HG03457 (cell line): ENCODE measurements around the gene ZNF658.
A peak's percentile ranks its signal among the peaks of the same experiment; 100 is the strongest.
"Not testable (repeated sequence)": the region's sequence is repeated elsewhere in the genome, so short reads cannot be mapped to it uniquely, and the experiment has no call there.

Source experiments
- ATAC-seq: cut with Tn5 transposase; IDR thresholded peaks from one replicate; pipeline ENCODE4 v1.9.1; 2021; ENCODE audit warnings: moderate number of reproducible peaks; ENCODE audit not compliant: unreplicated experiment

Gene ZNF658

DNA sequence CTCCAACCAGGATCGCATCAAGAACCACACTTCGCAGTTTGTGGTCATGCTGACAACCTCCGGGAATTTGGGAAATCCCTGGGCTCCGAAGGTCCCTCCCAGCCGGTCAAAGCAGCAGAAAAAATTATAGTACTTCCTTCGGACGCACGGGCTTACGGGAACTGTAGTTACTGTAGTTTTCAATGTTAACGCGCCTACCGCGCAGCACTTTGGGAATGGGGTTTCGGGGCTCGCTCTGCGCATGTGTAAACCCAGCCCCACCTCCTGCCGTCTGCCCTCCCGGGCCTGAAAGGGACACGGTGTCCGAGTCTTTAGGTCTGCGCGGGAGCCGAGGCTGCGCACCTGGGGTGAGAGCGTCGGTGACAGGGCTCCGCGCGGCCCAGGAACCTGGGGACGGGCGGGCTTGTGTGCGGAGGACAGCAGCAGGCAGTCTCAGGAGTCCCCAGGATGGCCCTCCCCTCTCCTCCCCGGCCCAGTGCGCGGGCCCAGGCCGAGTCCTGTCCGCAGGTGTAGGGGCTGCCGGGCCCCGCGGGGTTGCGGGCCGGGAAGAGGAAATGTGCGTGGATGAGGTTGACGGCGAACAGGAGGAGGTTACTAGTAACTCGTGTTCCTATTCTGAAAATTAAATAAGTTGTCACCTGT is at the start of gene ZNF658:
Gene ZNF658 (plus strand): TSS at position 236 of the 642 bp plus-strand sequence. CDS start 2,837 bp downstream, outside the sequence.
- peak; percentile 98 for ATAC-seq

DNA sequence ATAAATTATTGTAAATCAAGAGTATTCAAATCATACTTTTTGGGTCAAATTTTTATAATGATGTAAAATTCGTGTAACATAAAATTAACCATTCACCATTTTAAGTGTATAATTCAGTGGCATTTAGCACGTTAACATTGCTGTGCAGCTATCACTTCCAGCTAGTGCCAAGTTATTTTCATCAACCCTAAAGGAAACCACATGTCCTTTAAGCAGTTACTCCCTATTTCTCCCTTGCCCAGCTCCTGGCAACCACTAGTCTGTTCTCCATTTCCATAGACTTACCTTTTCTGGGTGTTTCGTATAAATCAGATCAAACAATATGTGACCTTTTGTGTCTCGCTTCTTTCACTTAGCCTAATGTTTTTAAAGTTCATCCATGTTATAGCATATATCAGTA is 38.8 kb upstream of the ZNF658 start:
- not testable (repeated sequence) for ATAC-seq

DNA sequence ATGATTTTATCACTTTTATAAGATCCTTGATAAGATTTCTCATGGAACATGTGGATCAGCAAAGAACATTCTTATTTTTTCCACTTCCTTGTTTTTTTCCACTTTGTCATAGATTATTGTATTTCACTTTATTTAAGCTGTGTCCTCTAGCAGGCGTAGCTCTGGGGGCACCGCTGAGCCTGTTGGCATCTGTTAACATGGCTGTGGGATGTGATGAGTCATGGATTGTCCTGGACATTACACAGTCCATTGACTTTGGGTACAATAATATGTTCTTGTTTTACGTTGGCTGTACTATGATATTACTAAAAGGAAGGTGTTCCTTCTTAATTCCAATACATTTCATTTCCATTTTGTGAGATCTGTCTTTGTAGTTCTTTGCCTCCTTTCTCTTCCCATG is 31.9 kb upstream of the ZNF658 start:
- ATAC-seq, result not testable (repeated sequence)

DNA sequence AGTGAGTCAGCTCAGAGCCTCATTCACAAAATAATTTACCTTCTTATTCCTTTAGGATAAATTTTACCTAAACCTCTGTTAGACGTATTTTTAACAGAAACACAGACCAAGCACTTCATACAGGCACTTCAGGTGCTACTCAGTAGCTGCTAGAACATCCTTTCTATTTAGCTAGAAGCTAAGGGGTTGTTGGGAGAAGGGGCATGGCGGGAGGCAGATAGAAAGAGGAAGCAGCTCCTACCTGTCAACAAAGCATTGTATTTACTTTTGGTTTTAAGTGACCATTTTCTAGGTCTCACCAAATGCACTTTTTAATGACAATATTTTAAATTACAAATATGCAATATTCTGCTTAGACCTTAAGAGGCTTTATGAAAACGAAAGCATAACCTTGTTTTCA is 19.9 kb upstream of the ZNF658 start:
- ATAC-seq, result not testable (repeated sequence)

DNA sequence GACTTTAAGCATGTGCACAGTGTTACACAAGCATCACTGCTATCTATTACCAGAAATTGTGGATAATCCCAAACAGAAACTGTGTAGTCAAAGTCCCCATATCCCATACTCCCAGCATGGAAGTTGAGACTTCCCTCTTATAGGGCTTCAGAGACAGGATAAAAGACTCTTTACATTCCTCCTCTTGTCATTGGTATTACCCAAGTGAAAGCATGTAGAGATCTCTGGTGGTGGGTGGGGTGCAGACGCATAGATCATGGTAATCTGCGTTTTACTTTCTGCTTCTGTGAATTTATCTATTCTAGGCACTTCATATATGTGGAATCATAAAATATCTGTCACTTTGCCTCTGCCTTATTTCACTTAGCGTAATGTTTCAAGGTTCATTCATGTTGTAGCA is 18.7 kb upstream of the ZNF658 start:
- not testable (repeated sequence) for ATAC-seq

DNA sequence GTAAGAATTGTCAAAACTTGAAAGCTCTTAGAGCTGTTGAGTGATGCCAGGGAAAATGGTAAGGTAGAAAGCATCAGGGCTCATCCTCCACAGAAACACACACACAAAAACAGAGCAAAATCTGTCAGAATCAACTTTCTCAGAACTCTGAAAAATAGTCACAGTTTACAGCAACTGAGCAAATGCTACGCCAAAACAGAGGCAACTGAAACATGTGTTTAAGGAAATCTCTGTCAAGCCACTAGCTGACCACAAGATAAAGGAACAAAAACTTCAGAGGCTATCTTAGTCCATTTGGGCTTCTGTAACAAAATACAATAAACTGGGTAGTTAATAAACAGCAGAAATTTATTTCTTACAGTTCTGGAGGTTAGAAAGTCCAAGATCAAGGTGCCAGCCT is 10.2 kb upstream of the ZNF658 start:
- ATAC-seq, result peak; percentile 82

DNA sequence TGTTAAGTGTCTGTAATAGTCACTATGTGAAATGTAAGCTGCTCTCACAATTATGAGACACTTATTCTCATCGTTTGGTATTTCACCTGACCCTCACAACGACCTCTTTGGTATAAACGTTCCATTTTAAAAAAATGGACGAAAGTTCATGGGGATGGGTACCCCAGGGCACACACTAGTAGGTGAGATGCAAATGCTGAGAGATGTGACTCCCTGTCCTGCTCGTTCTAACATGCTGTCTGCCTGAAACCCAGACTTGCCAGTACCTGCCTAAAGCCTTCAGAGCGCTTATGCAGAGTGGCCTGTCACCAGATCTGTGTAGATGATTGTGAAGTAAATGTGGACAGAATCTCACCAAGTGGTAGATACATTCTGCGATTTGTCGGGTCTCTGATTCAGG is 616 bp downstream of the ZNF658 start:
- not testable (repeated sequence) for ATAC-seq

DNA sequence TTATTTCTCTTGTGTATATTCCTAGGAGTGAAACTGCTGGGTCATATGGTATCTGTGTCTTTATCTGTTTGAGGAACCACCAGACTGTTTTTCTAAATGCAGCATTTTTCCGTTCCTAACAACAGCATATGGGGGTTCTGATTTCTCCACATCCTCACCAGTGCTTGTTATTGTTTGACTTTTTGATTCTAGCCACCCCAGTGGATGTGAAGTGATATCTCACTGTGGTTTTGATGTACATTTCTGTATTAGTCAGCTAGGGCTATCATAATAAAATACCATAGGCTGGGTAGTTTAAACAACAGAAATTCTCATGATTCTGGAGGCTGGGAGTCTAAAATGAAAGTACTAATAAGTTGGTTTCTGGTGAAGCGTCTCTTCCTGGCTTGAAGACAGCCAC is 9.0 kb downstream of the ZNF658 start:
- ATAC-seq, result not testable (repeated sequence)

DNA sequence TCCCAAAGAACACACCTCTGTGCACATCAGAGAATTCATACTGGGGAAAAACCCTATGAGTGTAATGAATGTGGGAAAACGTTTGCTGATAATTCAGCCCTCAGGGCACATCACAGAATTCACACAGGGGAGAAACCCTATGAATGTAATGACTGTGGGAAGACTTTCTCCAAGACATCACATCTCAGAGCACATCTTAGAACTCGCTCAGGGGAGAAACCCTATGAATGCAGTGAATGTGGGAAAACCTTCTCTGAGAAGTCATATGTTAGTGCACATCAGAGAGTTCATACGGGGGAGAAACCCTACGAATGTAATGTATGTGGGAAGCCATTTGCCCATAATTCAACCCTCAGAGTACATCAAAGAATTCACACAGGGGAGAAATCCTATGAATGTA is 19.5 kb downstream of the ZNF658 start:
- not testable (repeated sequence) for ATAC-seq

DNA sequence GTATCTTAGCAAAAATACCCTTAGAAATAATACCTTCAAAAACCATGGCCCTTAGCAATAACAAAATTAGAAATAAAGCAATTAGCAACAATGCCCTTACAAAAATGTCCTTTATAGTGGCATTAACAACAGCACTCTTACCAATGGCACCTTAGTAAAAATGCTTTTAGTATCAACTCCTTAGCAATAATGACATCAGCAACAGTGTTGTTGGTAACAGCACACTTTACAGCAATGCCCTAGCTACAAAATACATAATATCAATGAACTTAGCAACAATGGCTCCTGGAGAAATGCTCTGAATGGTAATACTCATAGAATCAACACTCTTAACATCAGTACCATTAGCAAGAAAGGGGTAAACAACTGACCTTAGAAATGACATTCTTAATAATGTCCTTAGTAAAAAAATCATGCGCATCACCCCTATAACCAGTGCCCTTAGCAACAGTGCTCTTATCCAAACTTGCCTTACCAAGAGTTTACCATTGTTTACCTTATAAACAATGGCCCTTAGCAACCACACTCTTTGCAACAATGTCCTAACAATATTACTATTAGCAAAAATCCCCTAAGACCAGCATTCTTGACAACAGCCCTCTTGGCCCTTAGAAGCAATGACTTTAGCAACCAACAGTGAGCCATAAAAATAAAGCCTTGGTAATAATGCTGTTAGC is 35.8 kb downstream of the ZNF658 start:
- ATAC-seq, result not testable (repeated sequence)

DNA sequence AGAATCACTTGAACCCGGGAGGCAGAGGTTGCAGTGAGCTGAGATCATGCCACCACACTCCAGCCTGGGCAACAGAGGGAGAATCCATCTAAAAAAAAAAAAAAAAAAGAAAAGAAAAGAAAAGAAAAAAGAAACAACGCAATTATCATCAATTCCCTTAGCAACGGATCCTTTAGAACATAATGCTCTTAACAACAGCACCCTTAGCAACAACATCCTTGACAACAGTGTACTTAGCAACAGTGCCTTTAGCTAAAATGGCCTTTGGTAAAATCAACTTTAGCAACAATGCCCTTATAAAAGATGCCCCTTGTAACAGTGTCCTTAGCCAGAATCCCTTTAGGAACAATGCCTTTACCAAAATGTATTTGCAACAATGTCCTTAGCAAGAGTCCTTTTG is 37.1 kb downstream of the ZNF658 start:
- not testable (repeated sequence) for ATAC-seq

DNA sequence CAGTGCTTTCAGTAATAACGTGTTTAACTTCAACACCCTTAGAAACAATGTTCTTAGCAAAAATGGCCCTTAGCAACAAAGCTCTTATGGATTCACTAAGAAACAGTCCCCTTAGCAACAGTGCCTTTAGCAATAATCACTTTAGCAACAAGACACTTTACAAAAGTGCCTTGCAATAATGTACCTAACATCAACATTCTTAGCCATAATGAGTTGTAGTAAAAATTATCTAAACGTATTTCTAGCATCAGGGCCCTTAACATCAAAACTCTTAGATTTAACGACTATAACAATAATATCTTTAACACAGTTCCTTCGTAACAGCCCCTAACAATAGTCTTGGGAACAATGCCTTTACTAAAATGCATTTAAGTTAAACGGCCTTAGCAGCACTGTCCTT is 37.8 kb downstream of the ZNF658 start:
- ATAC-seq, result not testable (repeated sequence)

DNA sequence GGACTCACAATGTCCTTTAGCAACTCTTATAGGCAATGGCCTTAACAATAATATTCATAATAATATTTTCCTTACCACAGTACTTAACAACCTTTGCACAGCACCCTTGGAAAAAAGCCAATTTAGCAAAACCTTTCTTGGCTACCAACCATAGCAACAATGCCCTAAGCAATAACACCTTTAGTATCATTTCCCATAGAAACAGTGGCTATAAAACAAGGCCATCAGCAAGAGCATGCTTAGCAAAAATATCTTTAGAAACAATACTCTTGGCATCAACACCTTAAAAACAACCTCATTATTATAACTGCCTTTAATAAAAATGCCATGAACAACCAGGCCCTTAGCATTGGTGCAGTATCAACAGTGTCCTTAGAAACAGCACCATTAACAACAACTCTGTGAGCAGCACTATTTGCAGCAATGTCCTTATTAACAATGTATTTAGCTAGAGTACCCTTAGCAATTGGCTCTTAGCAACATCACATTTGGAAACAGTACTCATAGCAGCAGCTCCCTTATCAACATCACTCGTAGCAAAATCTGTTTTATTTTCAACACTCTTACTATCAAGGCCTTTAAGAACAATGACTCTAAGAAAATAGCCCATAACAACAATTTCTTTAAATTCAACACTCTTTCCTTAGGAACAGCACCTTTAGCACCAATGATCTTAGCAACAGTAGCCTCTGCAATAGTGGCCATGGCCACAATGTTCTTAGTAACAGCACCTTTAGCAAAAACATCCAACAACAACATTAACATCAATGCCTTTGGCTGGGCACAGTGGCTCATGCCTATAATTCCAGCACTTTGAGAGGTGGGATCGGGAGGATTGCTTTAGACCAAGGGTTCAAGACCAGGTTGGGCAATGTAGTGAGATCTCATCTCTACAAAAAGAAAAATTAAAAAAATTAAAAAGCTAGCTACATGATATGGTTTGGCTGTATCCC is 39.6 kb downstream of the ZNF658 start:
- not testable (repeated sequence) for ATAC-seq

DNA sequence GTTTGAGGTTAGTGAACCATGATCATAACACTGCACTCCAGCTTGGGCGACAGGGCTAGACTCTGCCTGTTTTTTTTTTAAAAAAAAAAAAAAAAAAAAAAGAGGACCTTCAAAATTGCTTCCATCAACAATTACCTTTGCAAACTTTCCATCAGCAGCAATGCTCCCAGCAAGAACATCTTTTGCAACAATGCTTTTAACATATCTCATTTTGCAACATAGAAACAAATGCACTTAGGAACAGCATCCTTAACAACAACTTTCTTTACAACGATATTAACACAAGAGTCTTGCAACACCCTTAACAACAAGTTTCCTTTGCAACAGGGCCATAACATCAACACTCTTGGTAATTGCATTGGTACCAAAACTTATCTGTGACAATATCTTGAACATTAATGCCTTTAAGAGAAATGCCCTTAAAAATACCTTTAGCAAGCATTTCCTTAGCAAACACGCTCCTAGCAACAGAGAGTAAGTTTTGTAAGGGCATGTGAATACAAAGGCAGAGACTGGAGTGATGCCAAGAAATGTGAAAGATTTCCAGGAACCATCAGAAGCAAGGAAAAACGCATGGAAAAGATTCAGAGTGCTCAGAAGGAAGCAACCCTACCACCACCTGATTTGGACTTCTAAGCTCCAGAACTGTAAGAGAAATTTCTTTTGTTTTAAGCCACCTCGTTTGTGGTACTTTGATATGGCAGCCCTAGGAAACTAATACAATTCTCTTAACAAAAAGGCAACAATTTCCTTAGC is 42.1 kb downstream of the ZNF658 start:
- not testable (repeated sequence) for ATAC-seq

DNA sequence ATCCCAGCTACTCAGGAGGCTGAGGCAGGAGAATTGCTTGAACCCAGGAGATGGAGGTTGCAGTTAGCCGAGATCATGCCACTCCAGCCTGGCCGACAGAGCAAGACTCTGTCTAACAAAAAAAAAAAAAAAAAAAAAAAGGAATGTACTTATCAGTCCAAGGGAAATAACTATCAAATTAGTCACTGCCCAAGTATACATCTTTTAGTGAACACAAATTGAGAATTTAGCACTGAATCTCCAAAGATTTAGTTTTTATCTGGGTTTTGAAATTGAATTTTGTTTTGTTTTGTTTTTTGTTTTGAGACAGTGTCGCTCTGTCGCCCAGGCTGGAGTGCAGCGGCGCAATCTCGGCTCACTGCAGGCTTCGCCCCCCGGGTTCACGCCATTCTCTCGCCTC is 52.1 kb downstream of the ZNF658 start:
- not testable (repeated sequence) for ATAC-seq
